Stimulated activated CD4-positive, alpha-beta T cell treated with anti-CD3 and anti-CD28 coated beads, Interleukin-12 subunit alpha, Interleukin-12 subunit beta, amount 100 ng/mL, for 48 hours (primary cell): Measurements from ENCODE around the gene RPL9.
"Not testable (repeated sequence)": the region's sequence is repeated elsewhere in the genome, so short reads cannot be mapped to it uniquely, and the experiment has no call there.

ENCODE experiments used
- DNase-seq, 3 donors: peaks; one replicate each; pipeline ENCODE4 v3.0.0-alpha.2; 2020; ENCODE audit warnings: low read depth in 2 of 3, low spot score in 1 of 3

Gene RPL9

GRCh38 chr4:39427520-39428114 is 31.1 kb downstream of the RPL9 start:
- no peak for DNase-seq

- no peak for DNase-seq
Observed at GRCh38 chr4:39426728-39427127, 32.0 kb downstream of the RPL9 start.

GRCh38 chr4:39425297-39425696 is 33.4 kb downstream of the RPL9 start:
- not testable (repeated sequence) for DNase-seq

GRCh38 chr4:39422247-39422646 is 36.5 kb downstream of the RPL9 start:
- DNase-seq, result no peak

- no peak for DNase-seq
Observed at GRCh38 chr4:39415678-39416283, 42.9 kb downstream of the RPL9 start.

GRCh38 chr4:39411561-39411960 is 47.2 kb downstream of the RPL9 start:
- not testable (repeated sequence) for DNase-seq

GRCh38 chr4:39410415-39410814 is 48.3 kb downstream of the RPL9 start:
- no peak for DNase-seq

GRCh38 chr4:39407584-39407885 is 51.2 kb downstream of the RPL9 start:
- DNase-seq, result no peak

- no peak for DNase-seq
Observed at GRCh38 chr4:39406763-39407583, 51.7 kb downstream of the RPL9 start, which contains the start of gene KLB. Gene KLB (plus strand): TSS chr4:39406930. CDS start chr4:39406950, 20 bp downstream.
